ENCODE results near the gene TSSK3.

TSSK3 gene

GRCh38 chr1:32339363-32339978, 22.9 kb upstream of the TSSK3 start:
- Histone ChIP-seq H2AFZ (ENCODE audit: low read depth, low read length) (no peak overlapping the region), H3K9ac (ENCODE audit: low read depth, low read length) (no peak overlapping the region)
- DNase-seq, result no peak

GRCh38 chr1:32341186-32341757, 21.1 kb upstream of the TSSK3 start:
- DNase-seq (no peak), ATAC-seq (ENCODE audit: insufficient read depth, low read depth) (no peak)
- no peak overlapping the region for H3K4me3 ChIP-seq (ENCODE audit: low read depth in 1 of 2, low read length in 2 of 2)
- no peak overlapping the region for H3K4me2 ChIP-seq (ENCODE audit: insufficient read depth, low read length)
- TF ChIP-seq CTCF (IDR thresholded peaks at IDR 0.05; ENCODE audit: borderline replicate concordance, extremely low read depth, low read length, poor library complexity, severe bottlenecking), result no peak
- TF ChIP-seq EZH2 (IDR thresholded peaks at IDR 0.05; ENCODE audit: borderline replicate concordance, low read depth, low read length, severe bottlenecking), result no peak
- no peaks in the 10 kb centered on the region for H3K27me3 ChIP-seq (ENCODE audit: insufficient read depth, low read length, poor library complexity)
- H3K9me3 ChIP-seq (ENCODE audit: insufficient read depth, low read length, severe bottlenecking), result no peaks in the 10 kb centered on the region
- no peaks in the 10 kb centered on the region for H3K79me2 ChIP-seq (ENCODE audit: insufficient read depth, low read length)
- no peak overlapping the region for H3K9ac ChIP-seq (ENCODE audit: low read depth, low read length)
- H3K4me1 ChIP-seq (ENCODE audit: insufficient read depth, low read length), result peaks cover 17% of the 10 kb centered on the region
- no peak overlapping the region for H3K27ac ChIP-seq (ENCODE audit: low read length)
- H4K20me1 ChIP-seq (ENCODE audit: insufficient read depth, low read length), result peaks cover 19% of the 10 kb centered on the region
- H2AFZ ChIP-seq (ENCODE audit: low read depth, low read length), result no peak overlapping the region
- H3K36me3 ChIP-seq (ENCODE audit: insufficient read depth, low read length), result no peaks in the 10 kb centered on the region

More at GRCh38 chr1:32339363-32339978, 22.9 kb upstream of the TSSK3 start:
- Histone ChIP-seq H3K4me2 (ENCODE audit: insufficient read depth, low read length) (no peak overlapping the region), H4K20me1 (ENCODE audit: insufficient read depth, low read length) (peaks cover 25% of the 10 kb centered on the region), H3K4me1 (ENCODE audit: insufficient read depth, low read length) (peaks cover 25% of the 10 kb centered on the region), H3K9me3 (ENCODE audit: insufficient read depth, low read length, severe bottlenecking) (no peaks in the 10 kb centered on the region), H3K79me2 (ENCODE audit: insufficient read depth, low read length) (peaks cover 15% of the 10 kb centered on the region), H3K27ac (ENCODE audit: low read length) (no peak overlapping the region), H3K27me3 (ENCODE audit: insufficient read depth, low read length, poor library complexity) (no peaks in the 10 kb centered on the region), H3K36me3 (ENCODE audit: insufficient read depth, low read length) (peaks cover 6% of the 10 kb centered on the region), H3K4me3 (ENCODE audit: low read depth in 1 of 2, low read length in 2 of 2) (no peak overlapping the region)
- no peak for ATAC-seq (ENCODE audit: insufficient read depth, low read depth)
- TF ChIP-seq EZH2 (IDR thresholded peaks at IDR 0.05; ENCODE audit: borderline replicate concordance, low read depth, low read length, severe bottlenecking) (no peak), CTCF (IDR thresholded peaks at IDR 0.05; ENCODE audit: borderline replicate concordance, extremely low read depth, low read length, poor library complexity, severe bottlenecking) (no peak)

GRCh38 chr1:32341971-32342370, 20.4 kb upstream of the TSSK3 start:
- H3K79me2 ChIP-seq (ENCODE audit: insufficient read depth, low read length), result no peaks in the 10 kb centered on the region
- H3K36me3 ChIP-seq (ENCODE audit: insufficient read depth, low read length), result no peaks in the 10 kb centered on the region
- H3K9me3 ChIP-seq (ENCODE audit: insufficient read depth, low read length, severe bottlenecking), result no peaks in the 10 kb centered on the region
- no peak overlapping the region for H3K4me3 ChIP-seq (ENCODE audit: low read depth in 1 of 2, low read length in 2 of 2)
- no peak overlapping the region for H3K9ac ChIP-seq (ENCODE audit: low read depth, low read length)
- ATAC-seq (ENCODE audit: insufficient read depth, low read depth) (no peak), DNase-seq (no peak)
- TF ChIP-seq EZH2 (IDR thresholded peaks at IDR 0.05; ENCODE audit: borderline replicate concordance, low read depth, low read length, severe bottlenecking) (no peak), CTCF (IDR thresholded peaks at IDR 0.05; ENCODE audit: borderline replicate concordance, extremely low read depth, low read length, poor library complexity, severe bottlenecking) (no peak)
- H3K27ac ChIP-seq (ENCODE audit: low read length), result no peak overlapping the region
- H4K20me1 ChIP-seq (ENCODE audit: insufficient read depth, low read length), result peaks cover 13% of the 10 kb centered on the region; the same call in 1 of the 2 replicates
- H3K4me2 ChIP-seq (ENCODE audit: insufficient read depth, low read length), result no peak overlapping the region
- peaks cover 10% of the 10 kb centered on the region for H3K4me1 ChIP-seq (ENCODE audit: insufficient read depth, low read length)
- H3K27me3 ChIP-seq (ENCODE audit: insufficient read depth, low read length, poor library complexity), result no peaks in the 10 kb centered on the region
- H2AFZ ChIP-seq (ENCODE audit: low read depth, low read length), result no peak overlapping the region
